HG03108 (cell line): ENCODE measurements around the gene ARMC2.
"Not testable (repeated sequence)": the region's sequence is repeated elsewhere in the genome, so short reads cannot be mapped to it uniquely, and the experiment has no call there.

ENCODE experiments used
- ATAC-seq: cut with Tn5 transposase; IDR thresholded peaks from one replicate; pipeline ENCODE4 v1.9.1; 2021; ENCODE audit warnings: moderate library complexity; ENCODE audit not compliant: unreplicated experiment

The ARMC2 gene

DNA sequence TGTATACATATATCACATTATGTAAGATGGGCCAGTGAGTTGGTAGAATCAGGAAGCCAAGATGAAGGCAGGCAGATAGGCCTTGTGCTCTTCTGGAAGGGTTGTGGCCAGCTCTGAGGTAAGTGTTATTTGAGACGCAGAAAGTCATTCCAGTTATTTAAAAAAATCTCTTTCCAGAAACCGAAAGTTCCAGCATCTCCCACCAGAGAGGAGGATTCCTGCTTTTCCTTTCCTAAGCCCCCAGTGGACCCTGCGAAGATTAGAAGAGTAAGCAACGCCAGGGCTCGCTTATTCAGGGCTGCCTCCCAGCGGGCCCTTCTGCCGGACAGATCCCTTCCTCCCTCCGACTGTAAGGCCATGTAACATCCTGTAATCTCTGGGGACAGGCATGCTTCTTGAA, 20.4 kb downstream of the ARMC2 start:
- ATAC-seq, result no peak

DNA sequence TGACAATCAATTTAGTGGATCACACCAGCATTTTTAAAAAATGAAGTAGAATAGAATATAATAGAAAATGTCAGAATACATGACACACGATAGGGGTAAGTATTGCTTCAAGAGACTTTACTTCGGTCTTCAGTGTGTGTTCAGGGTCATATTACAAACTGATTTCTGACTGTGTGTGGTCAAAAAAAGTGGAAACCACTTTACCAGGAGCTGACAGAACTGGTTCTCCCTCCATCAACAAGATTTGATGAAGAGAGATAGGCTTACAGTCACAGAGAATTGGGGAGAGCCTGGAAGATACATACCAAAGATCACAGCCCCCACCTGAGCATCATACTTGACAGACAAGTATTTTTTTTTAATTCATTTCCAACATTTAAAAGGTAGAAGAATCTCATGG, 21.7 kb downstream of the ARMC2 start:
- no peak for ATAC-seq

DNA sequence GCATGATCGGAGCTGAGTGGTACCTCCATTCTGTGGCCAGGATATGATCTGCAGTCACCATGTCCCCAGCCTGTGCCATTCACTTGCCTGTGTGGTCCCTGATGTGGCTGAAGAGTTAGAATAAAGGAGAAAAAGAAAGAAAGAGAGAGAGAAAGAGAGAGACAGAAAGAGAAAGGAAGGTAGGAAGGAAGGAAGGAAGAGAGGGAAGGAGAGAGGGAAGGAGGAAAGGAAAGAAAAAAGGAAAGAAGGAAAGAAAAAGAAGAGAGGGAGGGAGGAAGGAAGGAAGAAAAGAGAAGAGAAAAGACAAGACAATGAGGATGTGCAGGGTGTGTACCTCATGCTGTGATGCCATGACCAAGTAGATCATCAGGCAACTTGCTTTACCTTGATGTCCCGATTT, 22.1 kb downstream of the ARMC2 start:
- ATAC-seq, result no peak

DNA sequence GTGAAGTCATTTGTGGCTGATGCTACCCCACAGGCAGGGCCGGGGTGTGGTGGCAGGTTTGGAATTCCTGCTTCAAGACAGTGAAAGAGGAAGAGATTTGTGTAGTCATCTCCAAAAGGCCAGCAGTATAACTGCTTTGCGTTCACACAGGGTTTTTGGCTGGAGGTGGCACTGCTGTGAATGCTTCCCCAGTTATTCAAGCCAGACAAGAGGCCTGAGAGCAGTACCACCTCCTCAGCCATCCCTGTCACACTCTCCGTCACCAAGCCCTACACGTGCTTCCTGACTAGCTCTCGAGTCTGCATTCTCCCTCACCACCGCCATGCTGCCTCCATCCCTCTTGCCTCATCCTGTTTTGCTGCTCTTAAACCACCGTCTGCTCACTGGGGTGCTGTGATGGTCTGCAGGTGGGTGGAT, 23.9 kb downstream of the ARMC2 start:
- ATAC-seq, result no peak

DNA sequence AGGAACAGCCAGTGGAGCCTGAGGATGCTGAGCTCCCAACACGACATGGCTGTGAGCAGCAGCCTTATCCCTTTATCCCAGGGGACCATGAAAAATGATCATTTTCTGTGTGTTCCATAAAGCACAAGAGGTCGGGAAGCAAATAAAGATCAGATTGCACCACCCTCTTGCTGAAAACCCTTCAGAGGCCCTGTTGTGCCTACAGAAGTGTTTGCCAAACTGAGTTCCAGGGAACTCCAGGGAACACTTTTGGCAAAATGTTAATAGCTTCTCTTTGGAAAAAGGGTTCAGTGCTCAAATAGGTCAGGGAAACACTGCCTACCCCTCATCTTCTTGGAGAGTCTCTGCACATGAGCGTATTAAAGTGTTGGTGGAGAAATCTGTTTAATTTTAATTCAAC, 24.4 kb downstream of the ARMC2 start:
- ATAC-seq, result no peak

DNA sequence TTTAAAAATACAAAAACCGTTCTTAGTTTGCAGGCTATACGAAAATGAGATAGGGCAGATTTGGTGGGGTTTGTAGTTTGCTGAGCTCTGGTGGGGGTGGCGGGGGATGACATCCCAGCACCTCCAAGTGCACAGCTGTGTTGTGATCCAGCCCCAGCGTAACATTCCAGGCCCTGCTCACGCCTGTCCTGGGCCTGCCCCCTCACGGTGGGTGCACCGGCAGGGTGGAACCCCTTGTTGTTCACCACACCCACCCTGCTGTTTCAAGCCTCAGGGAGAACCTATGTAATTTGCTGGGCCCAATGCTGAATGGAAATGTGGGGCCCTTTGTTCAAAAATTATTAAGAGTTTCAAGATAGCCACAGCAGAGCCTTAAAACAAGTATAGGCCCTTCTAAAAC, 25.0 kb downstream of the ARMC2 start:
- no peak for ATAC-seq

DNA sequence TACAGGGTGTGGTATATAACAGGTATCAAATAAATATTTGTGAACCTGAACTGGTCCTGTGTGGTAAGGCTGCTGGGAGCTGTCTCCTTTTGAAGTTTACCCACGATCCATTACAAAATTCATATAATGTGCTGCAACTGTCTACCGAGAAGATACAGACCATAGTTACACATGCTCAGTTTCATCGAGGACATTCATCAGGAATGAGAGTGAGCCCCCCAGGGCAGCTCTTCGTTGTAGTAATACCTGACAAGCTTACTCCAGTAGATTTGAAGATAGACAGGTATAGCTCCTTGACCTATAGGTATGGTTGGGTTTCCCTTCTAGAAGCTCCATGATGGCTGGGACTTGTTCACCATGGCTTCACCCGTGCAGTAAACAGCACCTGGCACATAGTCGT, 25.7 kb downstream of the ARMC2 start:
- ATAC-seq, result no peak

DNA sequence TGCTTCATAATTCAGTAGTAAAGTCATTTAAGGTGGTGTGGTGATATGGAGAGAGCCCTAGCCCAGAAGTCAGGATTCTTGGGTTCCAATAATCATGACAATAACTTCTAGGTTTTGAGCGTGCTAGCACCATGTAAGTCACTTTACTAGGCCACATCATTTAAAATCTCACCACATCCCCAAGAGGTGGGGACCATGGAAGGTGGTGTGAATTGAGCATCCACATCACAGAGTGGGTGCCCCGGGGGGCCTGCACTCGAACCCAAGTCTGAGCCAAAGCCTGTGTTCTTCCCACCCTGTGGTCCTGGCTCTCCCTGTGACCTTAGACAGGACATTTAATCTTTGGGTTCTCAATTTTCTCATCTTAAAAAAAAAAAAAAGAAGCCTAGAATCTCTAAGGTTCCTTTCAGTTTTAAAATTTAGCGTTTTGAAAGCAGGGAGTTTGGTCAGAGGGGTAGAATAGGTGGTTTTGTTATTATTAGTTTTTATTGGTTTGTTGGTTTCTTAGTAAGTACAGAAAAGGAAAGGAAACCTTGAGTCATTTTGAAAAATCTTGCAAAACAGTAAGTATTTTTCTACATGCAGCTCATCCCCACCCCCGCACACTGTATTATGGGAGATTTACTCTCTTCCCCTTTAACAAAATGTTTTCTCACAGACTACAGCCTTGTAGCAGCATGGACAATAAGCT, 26.4 kb downstream of the ARMC2 start:
- peak; percentile 91 for ATAC-seq

DNA sequence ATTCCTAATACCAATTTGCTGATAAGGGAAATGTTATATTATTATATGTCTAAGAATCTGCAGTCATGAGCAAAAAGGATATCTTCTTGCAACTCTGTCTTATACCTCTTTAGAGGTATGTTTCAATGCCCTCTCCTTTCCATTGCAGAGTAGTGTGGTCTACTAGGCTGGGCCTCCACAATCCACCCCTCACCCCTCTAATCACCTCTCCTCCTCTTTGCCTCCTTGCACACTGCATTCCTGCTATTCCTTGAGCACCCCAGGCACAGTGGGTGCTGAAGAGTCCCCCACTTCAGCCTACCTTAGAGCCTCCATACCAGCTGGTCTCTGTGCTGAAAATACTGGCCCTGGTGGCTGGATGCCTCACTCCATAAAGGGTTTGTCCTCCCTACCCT, 26.9 kb downstream of the ARMC2 start:
- ATAC-seq, result no peak

DNA sequence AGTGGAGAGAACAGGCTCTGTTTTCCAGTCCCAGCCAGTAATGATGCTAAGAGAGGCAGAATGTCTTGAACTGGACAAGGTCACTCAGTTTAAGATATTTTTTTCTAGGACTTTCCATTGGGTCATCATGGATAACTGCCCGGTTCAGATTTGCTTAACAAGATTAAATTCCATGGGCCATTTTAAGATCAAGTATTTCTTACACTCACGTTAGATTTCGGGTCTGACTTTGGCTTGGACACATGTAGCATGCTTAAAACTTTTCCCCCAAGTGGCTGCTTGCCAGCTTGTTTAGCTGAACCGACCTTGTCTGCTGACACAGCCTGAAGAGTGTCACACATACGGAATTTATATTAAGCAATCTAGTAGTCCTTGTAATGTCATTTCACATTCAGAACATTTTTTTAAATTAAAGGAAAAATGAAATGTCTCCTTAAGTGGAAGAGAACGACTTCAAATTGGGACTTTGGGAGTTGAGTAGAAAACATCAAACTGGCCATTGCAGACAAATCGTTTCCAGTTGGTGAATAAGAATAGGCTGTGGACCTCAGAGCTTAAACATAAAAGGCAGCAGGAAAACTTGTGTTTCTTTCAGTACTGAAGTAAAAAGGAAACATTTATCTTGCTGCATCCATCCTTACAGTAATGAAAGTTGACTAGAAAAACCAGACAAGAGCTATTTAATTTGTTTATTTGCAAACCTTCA, 29.0 kb downstream of the ARMC2 start:
- ATAC-seq, result no peak

DNA sequence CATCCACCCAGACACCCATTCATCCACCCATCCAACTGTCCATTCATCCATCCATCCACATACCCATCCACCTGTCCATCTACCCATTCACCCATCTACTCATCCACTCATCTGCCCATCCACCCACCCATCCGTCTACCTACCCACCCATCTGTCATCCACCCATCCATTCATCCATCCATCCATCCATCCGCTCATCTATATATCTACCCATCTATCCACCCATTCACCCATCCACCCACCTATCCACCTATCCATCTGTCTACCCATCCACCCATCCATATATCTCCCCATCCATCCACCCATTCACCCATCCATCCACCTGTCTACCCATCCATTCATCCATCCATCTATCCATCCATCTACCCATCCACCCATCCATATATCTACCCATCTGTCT, 30.7 kb downstream of the ARMC2 start:
- no peak for ATAC-seq

DNA sequence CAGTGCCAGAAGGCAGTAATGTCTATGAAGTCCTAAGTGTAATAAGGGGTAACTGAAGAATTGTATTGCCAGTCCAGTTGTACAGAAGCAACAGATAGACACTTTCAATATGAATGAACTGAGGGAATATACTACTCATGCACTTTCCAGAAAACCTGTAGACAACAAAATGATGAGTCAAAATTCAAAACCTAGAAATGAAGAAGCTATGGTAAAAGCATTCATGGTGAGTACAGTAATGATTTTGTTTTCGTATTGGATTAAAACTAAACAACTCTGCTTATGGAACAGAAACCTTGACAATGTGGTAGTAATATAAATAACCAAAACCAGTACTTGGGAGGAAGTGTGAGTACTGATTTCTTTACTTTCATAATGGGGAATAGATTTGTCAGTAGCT, 35.0 kb downstream of the ARMC2 start:
- peak; percentile 83 for ATAC-seq

DNA sequence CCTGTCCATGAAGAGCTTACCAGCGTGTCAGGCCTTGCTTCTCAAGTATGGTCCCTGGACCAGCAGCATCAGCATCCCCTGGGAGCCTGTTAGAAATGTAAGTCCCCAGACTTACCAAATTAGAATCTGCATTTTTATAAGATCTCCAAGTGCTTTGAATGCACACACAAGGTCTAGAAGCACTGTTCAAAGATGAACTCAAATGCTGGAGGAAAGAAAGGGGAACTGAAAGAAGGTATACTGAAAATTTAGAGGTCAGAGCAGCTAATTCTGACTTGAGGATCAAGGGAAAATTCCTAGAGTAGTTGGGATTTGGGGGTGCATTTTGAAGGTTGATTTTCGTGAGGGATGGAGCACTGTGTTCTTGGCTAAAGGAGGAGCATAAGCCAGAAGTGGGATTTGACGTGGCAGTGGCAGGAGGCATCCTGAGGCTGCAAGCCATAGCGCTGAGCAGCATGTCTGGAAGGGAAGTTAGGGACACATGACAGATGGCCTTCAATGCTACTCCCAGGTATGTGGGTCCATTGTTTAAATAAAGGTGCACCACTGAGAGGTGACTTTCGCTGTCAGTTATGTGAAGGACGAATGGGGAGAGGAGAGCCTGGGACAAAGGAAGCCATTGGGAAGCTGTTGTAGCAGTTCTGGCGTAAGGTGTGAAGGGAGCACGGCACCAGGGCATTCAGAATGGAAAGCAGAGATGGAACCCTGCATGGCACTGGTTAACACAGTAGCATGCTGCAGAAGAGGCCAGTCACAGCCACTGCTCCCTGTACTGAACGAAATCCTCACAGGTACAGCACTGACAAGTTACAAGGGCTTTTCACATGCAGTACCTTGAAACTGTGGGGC, 36.2 kb downstream of the ARMC2 start:
- ATAC-seq, result no peak

DNA sequence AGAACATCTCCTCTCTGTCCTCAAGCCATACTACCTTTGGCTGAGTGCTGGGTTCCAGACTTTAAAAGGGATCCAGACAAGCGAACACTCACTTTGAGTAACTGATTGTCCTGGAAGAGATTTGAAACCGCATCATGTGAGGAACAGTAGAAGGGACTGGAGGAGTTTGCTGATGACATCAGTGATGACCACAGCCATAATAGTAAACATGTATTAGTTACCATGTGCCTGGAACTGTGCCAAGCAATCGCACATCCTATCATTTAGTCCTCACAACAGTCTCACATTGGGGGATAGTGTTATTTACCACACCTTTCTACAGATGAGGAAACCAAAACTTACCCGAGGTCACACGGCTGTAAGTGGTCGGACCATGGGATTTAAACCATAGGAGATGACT, 39.8 kb downstream of the ARMC2 start:
- no peak for ATAC-seq

DNA sequence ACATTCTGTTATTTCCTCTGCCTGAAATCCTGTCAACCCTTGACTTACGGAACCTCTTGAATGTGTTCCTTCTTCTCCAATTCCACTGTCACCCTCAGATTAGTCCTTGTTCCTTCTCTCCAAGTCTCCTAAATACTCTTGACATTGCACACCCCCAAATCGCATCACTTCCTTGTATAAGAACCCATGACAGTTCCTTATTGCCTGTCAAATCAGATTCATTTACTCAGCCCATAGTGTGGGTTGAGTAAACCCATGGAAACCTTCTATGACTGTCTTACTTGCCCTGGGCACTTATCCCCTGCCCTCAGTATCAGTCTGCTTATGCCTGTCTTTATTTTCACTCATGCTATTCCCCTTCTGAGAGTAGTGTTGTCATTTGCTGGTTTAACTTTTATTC, 40.5 kb downstream of the ARMC2 start:
- no peak for ATAC-seq

DNA sequence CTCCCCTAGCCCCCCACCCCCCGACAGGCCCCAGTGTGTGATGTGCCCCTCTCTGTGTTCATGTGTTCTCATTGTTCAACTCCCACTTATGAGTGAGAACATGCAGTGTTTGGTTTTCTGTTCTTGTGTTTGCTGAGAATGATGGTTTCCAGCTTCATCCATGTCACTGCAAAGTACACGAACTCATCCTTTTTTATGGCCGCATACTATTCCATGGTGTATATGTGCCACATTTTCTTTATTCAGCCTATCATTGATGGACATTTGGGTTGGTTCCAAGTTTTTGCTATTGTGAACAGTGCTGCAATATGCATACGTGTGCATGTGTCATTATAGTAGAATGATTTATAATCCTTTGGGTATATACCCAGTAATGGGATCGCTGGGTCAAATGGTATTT, 42.7 kb downstream of the ARMC2 start:
- ATAC-seq, result not testable (repeated sequence)

DNA sequence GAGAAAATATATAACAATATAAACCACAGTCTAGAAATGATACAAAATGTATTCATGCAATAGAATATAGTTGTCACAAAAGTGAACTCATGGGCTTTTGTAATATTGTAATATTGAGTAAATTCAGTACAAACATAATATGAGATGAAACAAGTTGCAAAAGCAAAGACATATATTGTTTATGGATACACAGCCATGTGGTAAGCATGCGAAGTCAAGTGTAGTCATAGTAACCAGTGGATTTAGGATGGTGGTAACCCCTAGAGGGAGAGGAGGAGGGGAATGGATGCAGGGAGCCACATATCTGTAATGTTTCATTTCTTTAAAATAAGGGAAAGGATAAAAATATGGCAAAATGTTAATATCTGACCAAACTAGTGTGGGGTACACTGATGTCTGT, 47.3 kb downstream of the ARMC2 start:
- ATAC-seq, result no peak

DNA sequence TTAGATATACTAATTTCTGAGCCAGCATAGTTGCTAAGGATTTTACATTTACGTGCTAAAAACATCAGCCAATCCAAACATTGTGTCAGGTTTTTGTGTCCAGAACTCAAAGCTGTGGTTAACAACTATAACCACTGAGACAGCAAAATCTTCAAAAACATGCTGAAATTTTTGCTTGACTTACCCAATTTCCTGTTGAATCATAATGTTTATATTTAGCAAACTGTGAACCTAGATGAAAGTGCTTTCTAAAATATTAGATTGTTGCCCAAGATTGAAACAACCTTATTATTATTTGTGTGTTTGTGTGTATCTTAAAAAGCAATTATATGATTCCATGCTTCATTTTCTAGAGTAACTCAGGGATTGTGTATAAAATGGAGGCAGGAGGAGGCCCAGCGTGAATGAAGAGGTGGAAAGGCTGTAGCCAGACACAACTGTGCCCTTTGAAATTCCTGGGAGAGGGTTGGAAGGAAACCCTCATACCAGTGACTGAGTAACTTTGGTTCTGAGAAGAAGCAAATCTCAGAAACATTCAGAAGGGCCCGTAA, 48.0 kb downstream of the ARMC2 start:
- ATAC-seq, result peak; percentile 53

DNA sequence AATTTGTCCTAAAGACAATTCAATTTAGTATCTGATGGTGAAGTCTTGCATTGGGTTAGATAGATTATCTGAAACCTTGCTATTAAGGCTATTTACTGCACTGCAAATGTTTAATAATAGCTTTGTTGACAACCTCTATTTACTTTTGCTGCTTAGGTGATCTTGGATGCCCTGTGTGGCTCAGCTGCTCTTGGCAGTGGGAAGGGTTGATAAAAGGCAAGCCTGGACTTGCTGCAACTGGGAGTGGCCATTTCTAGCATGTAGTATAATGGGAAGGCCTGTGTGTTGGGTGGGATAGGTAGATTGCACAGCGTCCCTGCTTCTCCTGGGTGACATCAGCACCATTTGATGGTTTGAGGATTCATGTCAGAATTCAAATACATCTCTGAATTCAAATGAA, 49.1 kb downstream of the ARMC2 start:
- ATAC-seq, result no peak

DNA sequence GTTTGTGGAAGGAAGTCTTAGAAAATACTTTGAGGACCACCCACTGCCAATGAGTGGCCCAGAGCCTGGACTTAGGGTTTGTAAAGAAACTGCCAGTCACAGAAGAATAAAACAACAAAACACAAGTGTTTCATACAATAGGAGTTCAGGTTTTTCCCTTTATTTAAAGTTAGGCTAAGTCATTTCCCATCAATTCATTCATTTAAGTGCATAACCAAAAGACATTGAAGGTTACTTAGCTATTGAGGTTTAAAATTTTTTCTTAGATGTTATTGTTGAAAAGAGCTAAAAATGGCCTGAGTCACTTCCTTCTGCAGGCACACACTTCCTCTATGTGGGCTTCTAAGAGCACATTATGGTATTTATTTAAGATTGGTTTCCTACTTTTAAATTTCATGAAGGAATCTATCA, 54.2 kb downstream of the ARMC2 start:
- no peak for ATAC-seq

DNA sequence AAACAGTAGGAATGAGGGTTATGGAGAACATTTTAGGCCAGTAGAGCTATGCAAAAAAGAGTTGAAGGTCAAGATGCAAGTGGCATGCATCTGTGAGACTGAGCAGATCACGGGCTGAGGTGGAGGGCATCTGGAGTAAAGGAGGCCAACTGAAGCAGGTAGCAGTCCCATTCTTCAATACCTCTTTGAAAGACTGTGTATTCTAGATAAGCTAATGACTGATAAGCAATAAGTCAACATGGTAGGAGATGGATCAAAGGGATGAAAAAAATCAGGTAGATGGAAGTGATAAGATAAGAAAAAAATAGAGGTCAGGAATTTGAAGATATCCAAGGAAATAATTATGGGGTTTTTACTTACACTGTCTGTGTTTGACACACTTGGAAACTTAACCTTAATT, 55.6 kb downstream of the ARMC2 start:
- no peak for ATAC-seq

DNA sequence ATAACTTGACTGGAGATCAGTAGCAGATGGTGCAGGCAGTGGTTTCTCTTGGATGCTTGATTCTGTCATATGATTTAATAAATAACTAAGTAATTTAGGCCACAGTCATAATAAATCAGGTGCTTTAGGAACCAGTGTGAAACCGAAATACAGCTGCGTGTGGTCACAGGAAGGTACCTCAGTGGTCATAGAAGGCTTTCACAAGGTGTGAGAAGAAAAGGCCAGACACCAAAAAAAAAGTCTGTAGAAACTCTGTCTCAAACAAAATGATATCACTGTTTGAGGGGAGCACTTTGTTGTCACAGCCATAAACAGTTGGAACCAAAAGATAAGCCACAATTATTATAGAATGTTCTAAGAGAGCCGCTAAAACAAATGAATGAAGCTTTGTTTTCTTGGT, 56.5 kb downstream of the ARMC2 start:
- peak; percentile 98 for ATAC-seq
